Neuronal stem cell (in vitro differentiated cells): ENCODE data around the gene ANP32B.
A peak's percentile ranks its signal among the peaks of the same experiment; 100 is the strongest.

Source experiments
- DNase-seq: peaks from one replicate; pipeline ENCODE4 v3.0.0-alpha.2; 2013; ENCODE audit warnings: low spot score
- H2AFZ ChIP-seq: one replicate; pipeline ENCODE4 v1.6.1; 2013; ENCODE audit warnings: mild to moderate bottlenecking, low read length, inconsistent platforms
- H2AK5ac ChIP-seq: 2 replicates; pipeline ENCODE4 v1.6.1; 2013; ENCODE audit warnings: low read depth, mild to moderate bottlenecking, inconsistent platforms, low read length, moderate library complexity, mixed read lengths
- H2BK120ac ChIP-seq: 2 replicates; pipeline ENCODE4 v1.6.1; 2013; ENCODE audit warnings: low read depth, mild to moderate bottlenecking, inconsistent platforms, low read length, moderate library complexity, mixed read lengths
- H2BK12ac ChIP-seq: one replicate; pipeline ENCODE4 v1.6.1; 2013; ENCODE audit warnings: low read length, inconsistent platforms
- H2BK15ac ChIP-seq: 2 replicates; pipeline ENCODE4 v1.6.1; 2013; ENCODE audit warnings: mild to moderate bottlenecking, low read length, inconsistent platforms, mixed read lengths
- H2BK5ac ChIP-seq: one replicate; pipeline ENCODE4 v1.6.1; 2013; ENCODE audit warnings: inconsistent platforms, mild to moderate bottlenecking, low read length, moderate library complexity
- H3K14ac ChIP-seq: one replicate; pipeline ENCODE4 v1.6.1; 2013; ENCODE audit warnings: low read length, inconsistent platforms
- H3K18ac ChIP-seq: 2 replicates; pipeline ENCODE4 v1.6.1; 2013; ENCODE audit warnings: low read length, inconsistent platforms
- H3K23ac ChIP-seq: 2 replicates; pipeline ENCODE4 v1.6.1; 2013; ENCODE audit warnings: low read depth, mild to moderate bottlenecking, mixed read lengths, low read length, inconsistent platforms; ENCODE audit not compliant: poor library complexity
- H3K27ac ChIP-seq: replicated peaks from 3 replicates; pipeline ENCODE4 v1.5.1; 2013; ENCODE audit warnings: low read length, inconsistent platforms
- H3K27me3 ChIP-seq, 3 experiments: 2 replicates each; pipeline ENCODE4 v1.6.1; 2013; ENCODE audit warnings: low read length in 3 of 3, mild to moderate bottlenecking in 2 of 3, inconsistent platforms in 1 of 3, low read depth in 1 of 3, mixed read lengths in 1 of 3, moderate library complexity in 1 of 3; ENCODE audit not compliant: control insufficient read depth in 3 of 3, insufficient read depth in 3 of 3
- H3K36me3 ChIP-seq, 2 donors: replicated peaks in 1 of 2; 2 replicates each; pipeline ENCODE4 v1.6.1; 2013; ENCODE audit warnings: low read length in 2 of 2; ENCODE audit not compliant: control insufficient read depth in 2 of 2, insufficient read depth in 2 of 2
- H3K4ac ChIP-seq: 2 replicates; pipeline ENCODE4 v1.6.1; 2013; ENCODE audit warnings: inconsistent platforms, mild to moderate bottlenecking, low read length, moderate library complexity
- H3K4me1 ChIP-seq, 2 donors: 1 replicate in 1 of 2; 2 replicates in 1 of 2; pipeline ENCODE4 v1.6.1; 2013; ENCODE audit warnings: low read length in 2 of 2, low read depth in 1 of 2; ENCODE audit not compliant: control insufficient read depth in 2 of 2, insufficient read depth in 1 of 2
- H3K4me2 ChIP-seq: one replicate; pipeline ENCODE4 v1.6.1; 2013; ENCODE audit warnings: mild to moderate bottlenecking, low read length, inconsistent platforms; ENCODE audit not compliant: insufficient read depth, poor library complexity, severe bottlenecking
- H3K4me3 ChIP-seq, 2 donors: 2 replicates each; pipeline ENCODE4 v1.5.1; 2013; ENCODE audit warnings: low read length in 2 of 2, mild to moderate bottlenecking in 2 of 2, inconsistent platforms in 1 of 2, moderate library complexity in 1 of 2
- H3K79me1 ChIP-seq: one replicate; pipeline ENCODE4 v1.6.1; 2013; ENCODE audit warnings: low read depth, mild to moderate bottlenecking, inconsistent platforms, low read length, moderate library complexity
- H3K9ac ChIP-seq: one replicate; pipeline ENCODE4 v1.6.1; 2013; ENCODE audit warnings: mild to moderate bottlenecking, low read depth, low read length, inconsistent platforms; ENCODE audit not compliant: poor library complexity
- H3K9me3 ChIP-seq, 2 donors: replicated peaks in 1 of 2; 2 replicates each; pipeline versions ENCODE3 to v1.6.1; 2013; ENCODE audit warnings: low read length in 2 of 2, mild to moderate bottlenecking in 2 of 2, inconsistent platforms in 1 of 2, low read depth in 1 of 2, mixed read lengths in 1 of 2, moderate library complexity in 1 of 2; ENCODE audit not compliant: control insufficient read depth in 2 of 2, insufficient read depth in 1 of 2
- H4K8ac ChIP-seq: one replicate; pipeline ENCODE4 v1.6.1; 2013; ENCODE audit warnings: low read depth, mild to moderate bottlenecking, inconsistent platforms, low read length, moderate library complexity
- H4K91ac ChIP-seq: one replicate; pipeline ENCODE4 v1.6.1; 2013; ENCODE audit warnings: low read length, low read depth, mild to moderate bottlenecking, inconsistent platforms; ENCODE audit not compliant: poor library complexity
- WGBS, 2 donors: extraction: QIAGEN DNeasy Blood & Tissue Kit; methylation state at CpG; one replicate each; pipeline ENCODE4 v1.1.7; 2013; ENCODE audit warnings: missing lambda C conversion rate in 2 of 2, mixed read lengths in 1 of 2; ENCODE audit not compliant: insufficient read length in 2 of 2, insufficient replicate concordance in 1 of 2; ENCODE audit errors: extremely low coverage in 2 of 2; 5-methylcytosine and 5-hydroxymethylcytosine counted together

The ANP32B gene

DNA sequence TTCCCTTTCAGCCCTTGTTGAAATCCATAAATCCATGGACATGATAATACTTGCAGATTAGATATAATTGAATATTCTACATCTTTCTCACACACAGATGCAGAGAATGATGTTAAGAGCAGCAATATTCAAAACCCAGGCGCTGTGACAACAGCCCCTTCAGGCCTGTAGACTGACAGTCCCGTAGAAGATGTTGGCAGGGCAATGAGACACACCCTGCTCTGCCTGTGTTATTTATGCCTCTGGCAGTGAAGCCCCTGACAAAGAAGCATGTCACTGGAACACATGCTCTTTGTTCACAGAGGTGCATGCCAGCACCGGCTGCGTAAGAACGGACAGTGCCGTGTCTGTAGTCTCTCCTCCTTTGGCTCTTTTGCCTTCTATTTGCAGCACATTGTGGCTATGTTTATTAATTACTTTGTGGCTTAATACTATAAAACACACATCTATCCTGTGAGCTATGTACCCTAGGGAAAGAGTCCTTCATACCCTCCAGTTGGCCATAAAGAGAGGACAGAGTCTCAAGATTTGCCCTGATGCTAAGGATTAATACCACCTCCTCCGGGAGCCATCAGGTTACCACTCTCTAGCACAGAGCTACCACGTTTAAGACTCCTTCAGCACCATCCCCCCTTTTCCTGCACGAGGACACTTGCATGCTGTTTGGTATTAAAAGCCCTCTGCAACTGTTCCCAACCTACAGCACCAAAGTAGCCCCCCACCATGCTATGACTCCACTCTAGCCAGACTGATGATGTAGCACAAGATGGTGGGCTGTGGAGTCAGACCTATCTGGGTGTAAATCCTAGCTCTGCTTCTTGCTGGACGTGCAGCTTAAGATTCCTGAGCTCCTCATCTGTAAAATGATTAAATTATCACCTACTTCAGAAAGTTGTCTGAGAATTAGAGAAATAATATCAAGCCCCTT is 2.0 kb upstream of the ANP32B start:
- H2AFZ ChIP-seq, result peak overlapping the region; percentile 71
- H3K27me3 ChIP-seq, result peaks cover 0 to 38% (median 5%) of the 10 kb centered on the region in 3 experiments
- no peak overlapping the region for H3K18ac ChIP-seq

GRCh38 chr9:97981846-97982682 is 1.1 kb upstream of the ANP32B start:
- H2AFZ ChIP-seq, result peak overlapping the region; percentile 98
- no CpG with 5 or more reads among the region's 15 CpGs for WGBS, 2 donors
- H4K91ac ChIP-seq, result no peak overlapping the region
- H3K4me1 ChIP-seq, result peaks cover 3 to 14% of the 10 kb centered on the region in 2 donors
- H2BK120ac ChIP-seq, result no peak overlapping the region
- peak overlapping the region; percentile 48 for H3K14ac ChIP-seq
- no peak overlapping the region for H3K9ac ChIP-seq
- no peak overlapping the region for H3K27ac ChIP-seq
- no peak overlapping the region for H3K4ac ChIP-seq
- peaks cover 0 to 4% of the 10 kb centered on the region in 2 donors for H3K9me3 ChIP-seq
- no peak overlapping the region for H2BK5ac ChIP-seq
- peak overlapping the region; percentile 99 for H3K4me2 ChIP-seq
- DNase-seq, result no peak
- H2BK15ac ChIP-seq, result peak overlapping the region; percentile 38
- H3K18ac ChIP-seq, result peak overlapping the region; percentile 93
- peaks cover 0 to 38% (median 5%) of the 10 kb centered on the region in 3 experiments for H3K27me3 ChIP-seq
- no peak overlapping the region for H3K23ac ChIP-seq
- peaks cover 0 to 12% of the 10 kb centered on the region in 2 donors for H3K36me3 ChIP-seq
- peaks cover 5% of the 10 kb centered on the region for H3K79me1 ChIP-seq
- no peak overlapping the region for H4K8ac ChIP-seq
- peak overlapping the region; percentile 34 for H2AK5ac ChIP-seq
- H3K4me3 ChIP-seq, result peak overlapping the region; percentile 72 to 89
- no peak overlapping the region for H2BK12ac ChIP-seq

More for the DNA sequence above, 2.0 kb upstream of the ANP32B start:
- WGBS, 2 donors, result no CpG with 5 or more reads among the region's 10 CpGs
- H3K4me2 ChIP-seq, result no peak overlapping the region
- H2BK5ac ChIP-seq, result no peak overlapping the region
- peaks cover 0 to 7% of the 10 kb centered on the region in 2 donors for H3K36me3 ChIP-seq
- no peak overlapping the region for H2BK15ac ChIP-seq
- H3K4me3 ChIP-seq, result no peak overlapping the region
- no peak overlapping the region for H3K9ac ChIP-seq
- H2AK5ac ChIP-seq, result no peak overlapping the region
- H3K4me1 ChIP-seq, result peaks cover 3 to 14% of the 10 kb centered on the region in 2 donors
- no peak overlapping the region for H3K4ac ChIP-seq
- no peak overlapping the region for H4K91ac ChIP-seq
- no peak overlapping the region for H3K14ac ChIP-seq
- H2BK12ac ChIP-seq, result no peak overlapping the region
- no peak overlapping the region for H4K8ac ChIP-seq
- H3K79me1 ChIP-seq, result peaks cover 4% of the 10 kb centered on the region
- H3K27ac ChIP-seq, result no peak overlapping the region
- no peak overlapping the region for H2BK120ac ChIP-seq
- H3K23ac ChIP-seq, result no peak overlapping the region
- no peak for DNase-seq
- H3K9me3 ChIP-seq, result peaks cover 0 to 4% of the 10 kb centered on the region in 2 donors

- H3K4me3 ChIP-seq, result peak overlapping the region; percentile 89 to 97
- H3K18ac ChIP-seq, result peak overlapping the region; percentile 99
- H3K79me1 ChIP-seq, result peaks cover 5% of the 10 kb centered on the region
- peak overlapping the region; percentile 27 for H2BK5ac ChIP-seq
- H2AFZ ChIP-seq, result peak overlapping the region; percentile 98
- peak overlapping the region; percentile 40 for H2BK120ac ChIP-seq
- WGBS, 2 donors, result no CpG with 5 or more reads among the region's 70 CpGs
- H3K4me2 ChIP-seq, result peak overlapping the region; percentile 78
- H3K27me3 ChIP-seq, result peaks cover 0 to 34% (median 5%) of the 10 kb centered on the region in 3 experiments
- H3K23ac ChIP-seq, result peak overlapping the region; percentile 22
- peak overlapping the region; percentile 81 for H3K27ac ChIP-seq
- no peak overlapping the region for H4K8ac ChIP-seq
- no peak overlapping the region for H2BK12ac ChIP-seq
- peak overlapping the region; percentile 89 for H2BK15ac ChIP-seq
- peak overlapping the region; percentile 97 for H3K9ac ChIP-seq
- H2AK5ac ChIP-seq, result peak overlapping the region; percentile 49
- H3K9me3 ChIP-seq, result peaks cover 0 to 4% of the 10 kb centered on the region in 2 donors
- H3K4me1 ChIP-seq, result peaks cover 3 to 14% of the 10 kb centered on the region in 2 donors
- no peak overlapping the region for H4K91ac ChIP-seq
- no peak for DNase-seq
- peaks cover 0 to 12% of the 10 kb centered on the region in 2 donors for H3K36me3 ChIP-seq
- H3K14ac ChIP-seq, result no peak overlapping the region
- H3K4ac ChIP-seq, result no peak overlapping the region
Observed at GRCh38 chr9:97983589-97984187, 547 bp downstream of the ANP32B start.
